T-cell (primary cell): ENCODE results near the gene ISOC2. TPM values are rescaled to one million over a fixed set of nuclear protein-coding genes. Genes with fewer than 3 reads are reported as not detected.

ENCODE experiments used
- ATAC-seq, 4 experiments: fragments of 200-7000 bp in 3 of 4; fragments of 150-1000 bp in 1 of 4; cut with Tn5 transposase; replicated peaks in 1 of 4; 1 replicate in 3 of 4; 2 replicates in 1 of 4; pipeline ENCODE4 v1.10.0; 2021; ENCODE audit warnings: moderate library complexity in 3 of 4, mild to moderate bottlenecking in 2 of 4, moderate number of reproducible peaks in 1 of 4
- CTCF ChIA-PET, 2 donors: fragments of 300-600 bp; sonication (Branson Sonifier 250); formaldehyde crosslinking; loops; one replicate each; lab custom pipeline; 2022; ENCODE audit warnings: antibody characterized with exemption in 2 of 2; lab: Charles Lee
- POLR2A ChIA-PET, 2 donors: fragments of 300-600 bp; sonication (Branson Sonifier 250); formaldehyde crosslinking; loops; one replicate each; lab custom pipeline; 2022; ENCODE audit warnings: antibody characterized with exemption in 2 of 2; lab: Charles Lee
- DNase-seq, 35 experiments: peaks; one replicate each; pipeline versions ENCODE4 v3.0.0 to v3.0.0-alpha.2; 2013 to 2023
- H3K27ac ChIP-seq: one replicate; pipeline ENCODE4 v1.5.1; 2013; ENCODE audit warnings: low read length
- H3K27me3 ChIP-seq, 2 experiments: replicated peaks in 1 of 2; 1 replicate in 1 of 2; 2 replicates in 1 of 2; pipeline versions ENCODE4 v1.6.1 to v1.7.0; 2013; ENCODE audit warnings: low read length in 1 of 2, mixed read lengths in 1 of 2; ENCODE audit not compliant: control insufficient read depth in 2 of 2, insufficient read depth in 2 of 2; ENCODE audit errors: extremely low read depth in 1 of 2
- H3K36me3 ChIP-seq, 2 donors: 1 replicate in 1 of 2; 2 replicates in 1 of 2; pipeline versions ENCODE4 v1.6.1 to v1.7.0; 2013; ENCODE audit warnings: low read length in 1 of 2; ENCODE audit not compliant: control insufficient read depth in 2 of 2, insufficient read depth in 1 of 2; ENCODE audit errors: extremely low read depth in 1 of 2
- H3K4me1 ChIP-seq, 2 experiments: 1 replicate in 1 of 2; 2 replicates in 1 of 2; pipeline versions ENCODE4 v1.6.1 to v1.7.0; 2013; ENCODE audit warnings: low read length in 2 of 2, mixed read lengths in 1 of 2; ENCODE audit not compliant: insufficient read depth in 2 of 2, control insufficient read depth in 1 of 2; ENCODE audit errors: extremely low read depth in 1 of 2
- H3K4me3 ChIP-seq, 2 donors: 1 replicate in 1 of 2; 2 replicates in 1 of 2; pipeline versions ENCODE4 v1.5.1 to v1.7.0; 2013; ENCODE audit warnings: mild to moderate bottlenecking in 2 of 2, low read length in 1 of 2, moderate library complexity in 1 of 2; ENCODE audit not compliant: control insufficient read depth in 1 of 2; ENCODE audit errors: extremely low read depth in 1 of 2
- H3K9me3 ChIP-seq: 2 replicates; pipeline ENCODE4 v1.7.0; 2013
- H3K27ac Mint-ChIP-seq, 2 donors: one replicate each; pipeline ENCODE4 v1.8.0; 2020 to 2021; ENCODE audit warnings: mild to moderate bottlenecking in 2 of 2, mixed read lengths in 2 of 2
- H3K27me3 Mint-ChIP-seq, 2 donors: one replicate each; pipeline ENCODE4 v1.8.0; 2021 to 2022; ENCODE audit warnings: mixed read lengths in 2 of 2
- H3K36me3 Mint-ChIP-seq: one replicate; pipeline ENCODE4 v1.8.0; 2021; ENCODE audit warnings: mixed read lengths
- H3K4me1 Mint-ChIP-seq, 3 donors: one replicate each; pipeline ENCODE4 v1.8.0; 2020 to 2022; ENCODE audit warnings: mixed read lengths in 3 of 3, mild to moderate bottlenecking in 1 of 3
- H3K4me3 Mint-ChIP-seq, 3 donors: one replicate each; pipeline ENCODE4 v1.8.0; 2020 to 2022; ENCODE audit warnings: mild to moderate bottlenecking in 3 of 3, mixed read lengths in 3 of 3, moderate library complexity in 3 of 3
- H3K9me3 Mint-ChIP-seq, 3 donors: one replicate each; pipeline ENCODE4 v1.8.0; 2020 to 2022; ENCODE audit warnings: mixed read lengths in 3 of 3
- WGBS: methylation state at CpG from one replicate; pipeline ENCODE4 v1.1.5; 2013; ENCODE audit warnings: missing lambda C conversion rate; ENCODE audit not compliant: insufficient coverage; 5-methylcytosine and 5-hydroxymethylcytosine counted together
- total RNA-seq, 35 experiments: library from RNA in 6 of 35; stranded (reverse) in 6 of 35; fragments of 120-200 nt in 1 of 35; gene quantifications; one replicate each; pipeline versions ENCODE4 v1.2.1 to v1.2.4 and lab custom pipeline; 2013 to 2026

ISOC2 gene
- total RNA-seq, 5 donors from 2014 or later (not counting 1 experiment from before 2014, with no cell fraction given): 6.8 to 18.9 (median 14.7) TPM

- DNase-seq: peak in 2 of 35 experiments; percentile 38
- 1% methylated on average over 65 of the region's 72 CpGs for WGBS
- CTCF ChIA-PET: no interaction called here
Observed at GRCh38 chr19:55442372-55442961, 19.0 kb downstream of the ISOC2 start.

GRCh38 chr19:55441692-55442321 lies 19.6 kb downstream of the ISOC2 start:
- H3K27me3 Mint-ChIP-seq: peaks cover 59 to 76% of the 10 kb centered on the region in 2 donors
- ChIA-PET POLR2A (no interaction called here), CTCF (interaction anchor here in 1 of 2 donors (0.6 kb wide), 1 partner anchor 19 kb away, joined by 4 read pairs; no protein-coding TSS in a partner anchor)
- Histone ChIP-seq H3K9me3 (no peaks in the 10 kb centered on the region), H3K4me3 (no peak overlapping the region), H3K36me3 (no peaks in the 10 kb centered on the region), H3K27me3 (peaks cover 16 to 93% of the 10 kb centered on the region in 2 experiments), H3K4me1 (peaks cover 4 to 29% of the 10 kb centered on the region in 2 experiments), H3K27ac (no peak overlapping the region)
- peak overlapping the region in 2 of 3 donors; percentile 21 to 72 for H3K4me3 Mint-ChIP-seq
- H3K4me1 Mint-ChIP-seq: peaks cover 19 to 32% (median 31%) of the 10 kb centered on the region in 3 donors
- 2% methylated on average over 33 of the region's 39 CpGs for WGBS
- ATAC-seq (peak in 3 of 4 experiments; percentile 13 to 31 (median 21)), DNase-seq (no peak)
- H3K36me3 Mint-ChIP-seq: no peaks in the 10 kb centered on the region
- no peaks in the 10 kb centered on the region for H3K9me3 Mint-ChIP-seq
- H3K27ac Mint-ChIP-seq: no peak overlapping the region

More at GRCh38 chr19:55442372-55442961, 19.0 kb downstream of the ISOC2 start:
- H3K27ac Mint-ChIP-seq: no peak overlapping the region
- POLR2A ChIA-PET: no interaction called here
- H3K27me3 ChIP-seq: peaks cover 16 to 93% of the 10 kb centered on the region in 2 experiments
- H3K4me3 Mint-ChIP-seq: peak overlapping the region in 1 of 3 donors; percentile 72
- no peaks in the 10 kb centered on the region for H3K9me3 Mint-ChIP-seq
- peak; percentile 34 to 70 (median 44) for ATAC-seq
- H3K9me3 ChIP-seq: no peaks in the 10 kb centered on the region
- no peaks in the 10 kb centered on the region for H3K36me3 ChIP-seq
- peaks cover 4 to 29% of the 10 kb centered on the region in 2 experiments for H3K4me1 ChIP-seq
- peaks cover 53 to 69% of the 10 kb centered on the region in 2 donors for H3K27me3 Mint-ChIP-seq
- no peaks in the 10 kb centered on the region for H3K36me3 Mint-ChIP-seq
- H3K4me3 ChIP-seq: no peak overlapping the region
- H3K27ac ChIP-seq: no peak overlapping the region
- peaks cover 19 to 32% (median 28%) of the 10 kb centered on the region in 3 donors for H3K4me1 Mint-ChIP-seq

- Mint-ChIP-seq H3K27me3 (peaks cover 63 to 81% of the 10 kb centered on the region in 2 donors), H3K36me3 (no peaks in the 10 kb centered on the region), H3K9me3 (no peaks in the 10 kb centered on the region), H3K4me3 (peak overlapping the region in 2 of 3 donors; percentile 11 to 72), H3K27ac (peak overlapping the region in 1 of 2 donors; percentile 8), H3K4me1 (peaks cover 19 to 32% (median 31%) of the 10 kb centered on the region in 3 donors)
- CTCF ChIA-PET: interaction anchor here in 1 of 2 donors (0.6 kb wide), 1 partner anchor 19 kb away, joined by 4 read pairs; no protein-coding TSS in a partner anchor
- H3K27me3 ChIP-seq: peaks cover 16 to 93% of the 10 kb centered on the region in 2 experiments
- no peak overlapping the region for H3K27ac ChIP-seq
- POLR2A ChIA-PET: no interaction called here
- ATAC-seq (peak in 1 of 4 experiments; percentile 29), DNase-seq (no peak)
- WGBS: 3% methylated on average over 19 of the region's 21 CpGs
- peaks cover 4 to 29% of the 10 kb centered on the region in 2 experiments for H3K4me1 ChIP-seq
- no peaks in the 10 kb centered on the region for H3K36me3 ChIP-seq
- H3K9me3 ChIP-seq: no peaks in the 10 kb centered on the region
- no peak overlapping the region for H3K4me3 ChIP-seq
Observed at GRCh38 chr19:55441319-55441691, 20.1 kb downstream of the ISOC2 start.

- POLR2A ChIA-PET: no interaction called here
- Histone ChIP-seq H3K9me3 (no peaks in the 10 kb centered on the region), H3K27ac (no peak overlapping the region), H3K4me3 (peak overlapping the region in 1 of 2 donors; percentile 20), H3K27me3 (peaks cover 16 to 88% of the 10 kb centered on the region in 2 experiments), H3K4me1 (peaks cover 4 to 29% of the 10 kb centered on the region in 2 experiments), H3K36me3 (no peaks in the 10 kb centered on the region)
- Mint-ChIP-seq H3K9me3 (no peaks in the 10 kb centered on the region), H3K4me3 (peak overlapping the region in 1 of 3 donors; percentile 72), H3K27me3 (peaks cover 58 to 78% of the 10 kb centered on the region in 2 donors), H3K36me3 (no peaks in the 10 kb centered on the region), H3K4me1 (peaks cover 19 to 32% (median 31%) of the 10 kb centered on the region in 3 donors), H3K27ac (peak overlapping the region in 1 of 2 donors; percentile 8)
- CTCF ChIA-PET: no interaction called here
- WGBS: 17% methylated on average over 31 of the region's 39 CpGs
- ATAC-seq (peak in 1 of 4 experiments; percentile 48), DNase-seq (peak in 1 of 35 experiments; percentile 32)
Observed at GRCh38 chr19:55440411-55441105, 20.9 kb downstream of the ISOC2 start.

- peaks cover 15 to 84% of the 10 kb centered on the region in 2 experiments for H3K27me3 ChIP-seq
- H3K4me3 ChIP-seq: no peak overlapping the region
- H3K27ac ChIP-seq: no peak overlapping the region
- H3K36me3 Mint-ChIP-seq: no peaks in the 10 kb centered on the region
- no peak overlapping the region for H3K4me3 Mint-ChIP-seq
- peaks cover 4 to 29% of the 10 kb centered on the region in 2 experiments for H3K4me1 ChIP-seq
- no peaks in the 10 kb centered on the region for H3K9me3 Mint-ChIP-seq
- H3K4me1 Mint-ChIP-seq: peaks cover 19 to 32% (median 31%) of the 10 kb centered on the region in 3 donors
- peaks cover 49 to 64% of the 10 kb centered on the region in 2 donors for H3K27me3 Mint-ChIP-seq
- H3K36me3 ChIP-seq: no peaks in the 10 kb centered on the region
- ATAC-seq (no peak), DNase-seq (no peak)
- ChIA-PET POLR2A (interaction anchor here in 1 of 2 donors (0.8 kb wide), 1 partner anchor 20 kb away, joined by 6 read pairs; no protein-coding TSS in a partner anchor), CTCF (no interaction called here)
- WGBS: 71% methylated on average over 5 of the region's 5 CpGs
- peak overlapping the region; percentile 6 to 15 for H3K27ac Mint-ChIP-seq
- H3K9me3 ChIP-seq: no peaks in the 10 kb centered on the region
Observed at GRCh38 chr19:55439052-55439451, 22.4 kb downstream of the ISOC2 start.

GRCh38 chr19:55437410-55437809 lies 24.0 kb downstream of the ISOC2 start:
- peaks cover 4 to 21% of the 10 kb centered on the region in 2 experiments for H3K4me1 ChIP-seq
- H3K27me3 Mint-ChIP-seq: peaks cover 42 to 58% of the 10 kb centered on the region in 2 donors
- H3K4me1 Mint-ChIP-seq: peaks cover 15 to 20% (median 19%) of the 10 kb centered on the region in 3 donors
- CTCF ChIA-PET: no interaction called here
- H3K4me3 ChIP-seq: no peak overlapping the region
- WGBS: 9% methylated on average over 11 of the region's 17 CpGs
- peak in 1 of 35 experiments; percentile 45 for DNase-seq
- no peaks in the 10 kb centered on the region for H3K9me3 ChIP-seq
- no peak overlapping the region for H3K4me3 Mint-ChIP-seq
- POLR2A ChIA-PET: interaction anchor here in 1 of 2 donors (0.6 kb wide), 1 partner anchor 24 kb away, joined by 3 read pairs; no protein-coding TSS in a partner anchor
- peaks cover 20 to 81% of the 10 kb centered on the region in 2 experiments for H3K27me3 ChIP-seq
- no peak overlapping the region for H3K27ac ChIP-seq
- no peaks in the 10 kb centered on the region for H3K36me3 Mint-ChIP-seq
- H3K36me3 ChIP-seq: no peaks in the 10 kb centered on the region
- H3K27ac Mint-ChIP-seq: no peak overlapping the region
- ATAC-seq: peak in 2 of 4 experiments; percentile 19 to 26
- H3K9me3 Mint-ChIP-seq: no peaks in the 10 kb centered on the region
